Measurements from ENCODE around the gene ITPKB.

GRCh38 chr1:226668173-226668560, 70.9 kb downstream of the ITPKB start:
- TF ChIP-seq CTCF (IDR thresholded peaks at IDR 0.05) (no peak), POLR2A (IDR thresholded peaks at IDR 0.05) (no peak)

All from heart left ventricle (tissue), 13 donors.